Suprapubic skin (tissue), 4 donors: Measurements from ENCODE around the gene KCND3. TPM values are rescaled to one million over a fixed set of nuclear protein-coding genes. Genes with fewer than 3 reads are reported as not detected.
A peak's percentile ranks its signal among the peaks of the same experiment; 100 is the strongest.

Source experiments
- DNase-seq, 2 donors: peaks; one replicate each; pipeline ENCODE4 v3.0.0-alpha.2; 2019; ENCODE audit warnings: low spot score in 2 of 2
- H3K27ac ChIP-seq: fragments of 200-600 bp; sonication (generic); one replicate; pipeline ENCODE4 v1.5.1; 2019
- H3K27me3 ChIP-seq: fragments of 200-600 bp; sonication (generic); one replicate; pipeline ENCODE4 v1.5.1; 2019
- H3K36me3 ChIP-seq: fragments of 200-600 bp; sonication (generic); one replicate; pipeline ENCODE4 v1.5.1; 2019
- H3K4me1 ChIP-seq: fragments of 200-600 bp; sonication (generic); one replicate; pipeline ENCODE4 v1.5.1; 2019
- H3K4me3 ChIP-seq: fragments of 200-600 bp; sonication (generic); one replicate; pipeline ENCODE4 v1.5.1; 2019; ENCODE audit warnings: mild to moderate bottlenecking
- H3K9me3 ChIP-seq: fragments of 200-600 bp; sonication (generic); one replicate; pipeline ENCODE4 v1.5.1; 2019
- EP300 ChIP-seq: sonication (generic); formaldehyde crosslinking; IDR thresholded peaks from one replicate; pipeline ENCODE4 v1.6.1; 2017; ENCODE audit warnings: antibody characterized with exemption
- POLR2A ChIP-seq, 2 donors: fragments of 450-650 bp; IDR thresholded peaks; one replicate each; pipeline ENCODE4 v1.6.1; 2017; ENCODE audit warnings: antibody characterized with exemption in 2 of 2, mild to moderate bottlenecking in 2 of 2, moderate library complexity in 2 of 2
- POLR2AphosphoS5 ChIP-seq, 3 donors: sonication (generic); formaldehyde crosslinking; IDR thresholded peaks; one replicate each; pipeline ENCODE4 v1.6.1; 2017; ENCODE audit warnings: antibody characterized with exemption in 3 of 3
- WGBS: methylation state at CpG from one replicate; pipeline ENCODE4 v1.1.5; 2018; 5-methylcytosine and 5-hydroxymethylcytosine counted together
- total RNA-seq, 4 donors: library from RNA; depleted of rRNA; stranded (reverse); fragments of >200 nt; gene quantifications; one replicate each; pipeline ENCODE4 v1.1.0, GENCODE V29; 2016
- TF ChIP-seq, protein P1 (sequence below), 2 donors: fragments of 200-600 bp in 1 of 2; fragments of 450-650 bp in 1 of 2; sonication (generic) in 1 of 2; IDR thresholded peaks; one replicate each; pipeline ENCODE4 v1.5.1; 2016 to 2019; ENCODE audit warnings: antibody characterized with exemption in 2 of 2, mild to moderate bottlenecking in 1 of 2, moderate library complexity in 1 of 2

KCND3 gene
- total RNA-seq, 4 donors from 2014 or later, result 6.8 to 11.4 (median 10.2) TPM

DNA sequence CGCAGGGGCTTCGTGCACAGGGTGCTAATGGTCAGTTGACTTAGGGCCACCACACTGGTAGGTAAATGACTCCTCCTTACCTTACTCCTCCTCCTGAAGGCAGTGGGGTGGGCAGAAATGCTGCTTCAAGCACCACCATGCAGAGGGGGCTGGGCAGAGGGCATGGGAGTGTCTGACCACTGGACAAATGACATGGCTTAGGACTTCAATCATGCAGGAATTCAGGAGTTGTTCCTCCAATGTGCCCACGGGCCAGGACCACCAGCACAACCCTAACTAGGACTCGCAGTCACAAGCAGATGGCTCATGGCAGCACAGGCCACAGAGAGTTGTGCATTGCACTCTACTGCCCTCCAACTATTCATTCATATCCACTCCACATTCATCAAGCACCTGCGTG is 65.7 kb downstream of the KCND3 start:
- no peak for DNase-seq
- H3K27ac ChIP-seq, result no peak overlapping the region
- no peak overlapping the region for H3K4me3 ChIP-seq
- no peaks in the 10 kb centered on the region for H3K9me3 ChIP-seq
- no peaks in the 10 kb centered on the region for H3K27me3 ChIP-seq
- no peaks in the 10 kb centered on the region for H3K36me3 ChIP-seq
- H3K4me1 ChIP-seq, result peaks cover 8% of the 10 kb centered on the region
- WGBS, result 92% methylated on average over 3 of the region's 5 CpGs
- TF ChIP-seq POLR2AphosphoS5 (IDR thresholded peaks at IDR 0.05) (no peak), POLR2A (IDR thresholded peaks at IDR 0.05) (no peak), EP300 (no peak)
- TF ChIP-seq, protein P1, sequence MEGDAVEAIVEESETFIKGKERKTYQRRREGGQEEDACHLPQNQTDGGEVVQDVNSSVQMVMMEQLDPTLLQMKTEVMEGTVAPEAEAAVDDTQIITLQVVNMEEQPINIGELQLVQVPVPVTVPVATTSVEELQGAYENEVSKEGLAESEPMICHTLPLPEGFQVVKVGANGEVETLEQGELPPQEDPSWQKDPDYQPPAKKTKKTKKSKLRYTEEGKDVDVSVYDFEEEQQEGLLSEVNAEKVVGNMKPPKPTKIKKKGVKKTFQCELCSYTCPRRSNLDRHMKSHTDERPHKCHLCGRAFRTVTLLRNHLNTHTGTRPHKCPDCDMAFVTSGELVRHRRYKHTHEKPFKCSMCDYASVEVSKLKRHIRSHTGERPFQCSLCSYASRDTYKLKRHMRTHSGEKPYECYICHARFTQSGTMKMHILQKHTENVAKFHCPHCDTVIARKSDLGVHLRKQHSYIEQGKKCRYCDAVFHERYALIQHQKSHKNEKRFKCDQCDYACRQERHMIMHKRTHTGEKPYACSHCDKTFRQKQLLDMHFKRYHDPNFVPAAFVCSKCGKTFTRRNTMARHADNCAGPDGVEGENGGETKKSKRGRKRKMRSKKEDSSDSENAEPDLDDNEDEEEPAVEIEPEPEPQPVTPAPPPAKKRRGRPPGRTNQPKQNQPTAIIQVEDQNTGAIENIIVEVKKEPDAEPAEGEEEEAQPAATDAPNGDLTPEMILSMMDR (IDR thresholded peaks at IDR 0.05), result no peak

DNA sequence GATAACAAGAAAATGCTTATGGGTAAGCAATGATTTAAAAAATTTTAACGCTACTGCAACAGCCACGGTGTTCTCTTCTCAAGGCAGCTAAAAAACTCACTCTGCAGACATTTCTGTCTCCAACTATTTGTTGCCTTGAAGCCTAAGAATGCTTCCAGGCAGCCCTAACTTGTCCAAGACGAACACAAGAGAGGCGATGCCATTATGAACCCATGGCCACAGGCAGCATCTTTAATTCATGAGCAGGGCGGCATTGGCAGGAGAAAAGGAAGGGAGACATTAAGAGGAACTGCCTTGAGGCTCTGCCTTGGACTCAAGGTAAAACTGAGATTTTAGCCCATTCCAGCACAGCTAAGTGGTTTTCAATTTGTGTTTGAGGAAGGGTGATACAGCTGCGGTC is 67.5 kb downstream of the KCND3 start:
- no peak overlapping the region for H3K4me3 ChIP-seq
- H3K4me1 ChIP-seq, result peaks cover 8% of the 10 kb centered on the region
- H3K27ac ChIP-seq, result no peak overlapping the region
- 59% methylated on average over 6 of the region's 6 CpGs for WGBS
- no peaks in the 10 kb centered on the region for H3K9me3 ChIP-seq
- H3K36me3 ChIP-seq, result no peaks in the 10 kb centered on the region
- DNase-seq, result peak in 1 of 2 donors; percentile 24
- no peaks in the 10 kb centered on the region for H3K27me3 ChIP-seq
- TF ChIP-seq EP300 (no peak), POLR2A (IDR thresholded peaks at IDR 0.05) (no peak), POLR2AphosphoS5 (IDR thresholded peaks at IDR 0.05) (no peak)
- TF ChIP-seq, protein P1 (IDR thresholded peaks at IDR 0.05), result no peak

DNA sequence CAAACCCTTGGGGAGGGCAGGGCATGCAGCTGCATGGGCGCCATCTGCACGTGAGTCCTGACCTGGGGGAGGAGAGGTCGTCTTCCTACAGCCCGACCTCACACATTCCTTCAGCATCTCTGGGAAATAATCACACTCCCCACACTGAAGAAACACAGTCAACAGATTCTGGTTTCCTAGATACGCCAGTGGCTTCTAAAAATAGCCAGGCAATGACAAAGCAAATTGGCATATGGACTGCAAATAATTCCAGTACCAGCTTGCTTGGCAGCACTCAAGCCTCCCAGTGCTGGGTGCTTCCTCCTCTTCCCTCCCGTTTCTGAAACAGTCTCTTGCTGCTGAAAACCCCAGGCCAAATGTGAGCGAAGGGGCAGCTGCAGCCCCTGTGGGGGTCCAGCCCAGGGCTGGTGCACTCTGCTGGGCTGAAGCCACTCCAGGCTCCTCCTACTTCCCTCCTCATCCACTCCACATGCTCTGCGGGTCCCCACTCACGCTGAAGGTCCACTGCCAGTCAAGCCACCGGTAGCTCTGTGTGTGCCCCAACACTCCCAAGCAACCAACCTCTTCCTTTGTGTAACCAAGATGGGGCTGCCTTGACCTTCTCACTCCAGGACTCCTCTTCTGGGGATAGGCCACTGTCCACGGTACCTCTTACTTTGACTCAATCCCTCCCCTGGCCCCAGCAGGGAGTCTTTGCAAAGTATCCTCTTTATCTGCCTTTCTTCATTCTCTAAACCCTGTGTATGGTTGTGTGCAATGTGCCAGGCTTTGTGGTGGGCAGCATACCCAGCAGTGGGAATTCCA is 69.0 kb downstream of the KCND3 start:
- Histone ChIP-seq H3K4me3 (no peak overlapping the region), H3K9me3 (no peaks in the 10 kb centered on the region), H3K27ac (no peak overlapping the region), H3K36me3 (no peaks in the 10 kb centered on the region), H3K4me1 (peaks cover 8% of the 10 kb centered on the region), H3K27me3 (no peaks in the 10 kb centered on the region)
- TF ChIP-seq POLR2AphosphoS5 (IDR thresholded peaks at IDR 0.05), result no peak
- TF ChIP-seq EP300, result no peak
- no peak for TF ChIP-seq POLR2A (IDR thresholded peaks at IDR 0.05)
- TF ChIP-seq, protein P1 (IDR thresholded peaks at IDR 0.05), result no peak
- 34% methylated on average over 11 of the region's 11 CpGs for WGBS
- DNase-seq, result peak in 1 of 2 donors; percentile 60

DNA sequence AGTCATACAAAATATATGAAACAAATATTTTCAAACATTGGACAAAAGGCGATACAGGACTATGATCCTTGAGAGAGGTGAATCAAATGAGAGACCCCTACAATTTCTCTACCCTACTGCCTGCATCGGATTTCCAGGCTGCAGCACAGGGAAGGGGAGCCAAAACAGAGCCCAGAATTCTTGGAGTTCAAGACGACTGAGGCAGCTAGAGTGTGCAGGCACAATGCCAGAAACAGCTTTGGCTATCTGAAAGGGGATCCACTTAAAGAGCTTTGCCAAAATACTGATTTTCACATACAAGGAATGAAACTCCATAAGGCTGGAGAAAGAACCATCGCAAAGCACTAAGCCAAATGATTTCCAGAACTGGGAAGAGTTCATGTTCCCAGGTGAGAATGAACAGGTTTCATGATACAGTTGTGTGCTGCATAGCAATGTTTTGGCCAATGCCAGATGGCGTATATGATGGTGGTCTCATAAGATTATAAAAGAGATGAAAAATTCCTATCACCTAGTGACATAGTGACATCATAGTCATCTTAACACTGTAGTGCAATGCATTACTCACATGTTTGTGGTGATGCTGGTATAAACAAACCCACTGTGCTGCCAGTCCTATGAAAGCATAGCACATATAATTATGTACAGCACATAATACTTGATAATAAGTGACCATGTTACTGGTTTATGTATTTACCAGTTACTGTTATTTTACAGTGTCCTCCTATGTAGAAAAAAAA is 77.5 kb downstream of the KCND3 start:
- Histone ChIP-seq H3K9me3 (no peaks in the 10 kb centered on the region), H3K27me3 (peaks cover 4% of the 10 kb centered on the region), H3K36me3 (no peaks in the 10 kb centered on the region), H3K4me1 (no peaks in the 10 kb centered on the region), H3K27ac (no peak overlapping the region), H3K4me3 (no peak overlapping the region)
- TF ChIP-seq EP300 (no peak), POLR2A (IDR thresholded peaks at IDR 0.05) (no peak), POLR2AphosphoS5 (IDR thresholded peaks at IDR 0.05) (no peak)
- TF ChIP-seq, protein P1 (IDR thresholded peaks at IDR 0.05), result no peak
- DNase-seq, result peak in 1 of 2 donors; percentile 15
- WGBS, result 79% methylated on average over 5 of the region's 5 CpGs

DNA sequence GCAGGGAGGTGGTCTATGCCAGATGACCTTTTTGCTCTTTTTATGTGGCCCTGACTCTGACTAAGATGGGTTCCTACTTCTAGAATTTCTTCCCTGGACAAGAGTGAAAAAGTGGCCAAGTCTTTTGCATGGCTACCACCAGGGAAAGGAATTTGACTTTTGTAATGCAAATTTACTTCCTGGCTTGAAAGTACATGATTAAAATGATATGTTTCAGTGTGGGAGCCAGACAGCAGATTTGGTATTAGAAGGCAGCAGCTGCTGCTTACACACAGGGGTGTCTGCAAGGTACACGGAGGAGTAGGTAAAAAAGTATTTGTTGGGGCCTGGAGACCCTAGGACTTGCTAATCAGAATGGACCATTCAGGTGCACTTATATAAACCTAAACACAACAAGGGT is 78.4 kb downstream of the KCND3 start:
- H3K4me3 ChIP-seq, result no peak overlapping the region
- DNase-seq, result peak in 1 of 2 donors; percentile 16
- H3K36me3 ChIP-seq, result no peaks in the 10 kb centered on the region
- H3K27me3 ChIP-seq, result peaks cover 4% of the 10 kb centered on the region
- 68% methylated on average over 1 of the region's 1 CpG for WGBS
- H3K9me3 ChIP-seq, result no peaks in the 10 kb centered on the region
- H3K4me1 ChIP-seq, result no peaks in the 10 kb centered on the region
- no peak overlapping the region for H3K27ac ChIP-seq
- TF ChIP-seq EP300, result no peak
- TF ChIP-seq POLR2A (IDR thresholded peaks at IDR 0.05), result no peak
- TF ChIP-seq, protein P1 (IDR thresholded peaks at IDR 0.05), result no peak
